Ovary (tissue), 9 donors: Measurements from ENCODE around the gene MAPT. TPM values are rescaled to one million over a fixed set of nuclear protein-coding genes. Genes with fewer than 3 reads are reported as not detected.

Experiments used
- DNase-seq, 5 donors: peaks; one replicate each; pipeline ENCODE4 v3.0.0-alpha.2; 2019 to 2020
- H3K27ac ChIP-seq, 2 donors: fragments of 200-600 bp; one replicate each; pipeline versions ENCODE4 v1.5.1 to v1.8.0; 2019 to 2022
- H3K27me3 ChIP-seq: fragments of 200-600 bp; one replicate; pipeline ENCODE4 v1.8.0; 2022
- H3K36me3 ChIP-seq: fragments of 200-600 bp; sonication (generic); one replicate; pipeline ENCODE4 v1.5.1; 2019
- H3K4me1 ChIP-seq: one replicate; pipeline ENCODE4 v1.8.1; 2013; ENCODE audit warnings: mild to moderate bottlenecking, moderate library complexity; ENCODE audit not compliant: insufficient read depth
- H3K4me3 ChIP-seq: fragments of 200-600 bp; sonication (generic); one replicate; pipeline ENCODE4 v1.5.1; 2017
- H3K9me3 ChIP-seq, 2 donors: fragments of 200-600 bp in 1 of 2; sonication (generic) in 1 of 2; one replicate each; pipeline versions ENCODE4 v1.5.1 to v1.8.1; 2013 to 2019; ENCODE audit warnings: mild to moderate bottlenecking in 1 of 2, moderate library complexity in 1 of 2
- EP300 ChIP-seq: sonication (generic); formaldehyde crosslinking; IDR thresholded peaks from one replicate; pipeline ENCODE4 v1.6.1; 2017; ENCODE audit warnings: antibody characterized with exemption
- POLR2A ChIP-seq: fragments of 450-650 bp; IDR thresholded peaks from one replicate; pipeline ENCODE4 v1.6.1; 2017; ENCODE audit warnings: antibody characterized with exemption, mild to moderate bottlenecking, moderate library complexity
- WGBS, 3 donors: extraction: QIAGEN DNeasy Blood & Tissue Kit in 1 of 3; methylation state at CpG; one replicate each; pipeline versions ENCODE4 v1.1.5 to v1.1.7; 2013 to 2017; 5-methylcytosine and 5-hydroxymethylcytosine counted together
- intact Hi-C, 4 donors: fragments of 100-400 bp; cut with DNase I; formaldehyde crosslinking; loops; one replicate each; pipeline versions ENCODE4 v1.11.0 to v1.15.1; 2022 to 2023
- polyA plus RNA-seq, 2 donors: library from polyadenylated mRNA; stranded (reverse); fragments of 200-250 nt in 1 of 2; fragments of 350-450 nt in 1 of 2; fragmentation: Illumina TruSeq in 1 of 2; extraction: RNeasy Lipid Tissue Mini Kit (QIAGEN cat#74804) in 1 of 2; gene quantifications; one replicate each; pipeline ENCODE4 v1.2.3, GENCODE V29; 2013 to 2014
- total RNA-seq, 7 donors: library from RNA; depleted of rRNA in 2 of 7; stranded (reverse); fragments of >200 nt in 2 of 7; fragmentation: NEBNext Ultra II Directional in 3 of 7; extraction: Animal tissue kit (Norgen Biotek cat#: 25700) in 3 of 7; gene quantifications; one replicate each; pipeline versions ENCODE4 v1.1.0 to v1.2.4, GENCODE V29; 2016 to 2023
- TF ChIP-seq, protein P1 (sequence below), 3 donors: fragments of 450-650 bp in 2 of 3; fragments of 200-600 bp in 1 of 3; IDR thresholded peaks; one replicate each; pipeline versions ENCODE4 v1.5.1 to v1.8.0; 2016 to 2022; ENCODE audit warnings: antibody characterized with exemption in 3 of 3, mild to moderate bottlenecking in 1 of 3
- donor health status: DM: no; HTN: no; CAD: no; lungs with moderate emphysema.
- donor health status: DM: no; HTN: no; CAD: no.
- donor health status: Bipolar disorder and iron deficiency.
- donor health status: DM: yes; HTN: yes; CAD: no.
- donor health status: DM: no; HTN: no; CAD: no.
- donor health status: DM: yes; HTN: yes; CAD: no.

Gene MAPT
- total and polyA plus RNA-seq, 9 donors, result 0.40 to 2.2 (median 1.1) TPM

DNA sequence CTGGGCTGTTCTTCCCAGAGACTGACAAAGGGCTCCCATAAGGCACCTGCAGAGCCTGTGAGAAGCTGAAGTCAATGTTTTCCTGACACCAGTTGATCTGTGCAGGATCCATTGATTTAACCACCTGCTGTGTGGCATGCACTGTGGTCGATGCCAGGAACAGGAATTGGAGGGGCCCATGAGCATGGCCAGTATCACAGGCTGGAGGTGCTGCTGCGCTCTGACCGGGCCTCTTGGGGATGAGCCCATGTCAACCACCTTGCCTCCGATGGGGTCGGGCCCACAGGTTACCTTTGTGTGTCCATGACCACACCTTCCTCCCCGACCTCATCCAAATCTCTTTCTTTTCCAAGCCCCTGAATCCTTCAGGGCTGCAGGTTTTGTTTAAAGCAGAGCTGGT lies 86.5 kb downstream of the MAPT start:
- Histone ChIP-seq H3K4me3 (no peak overlapping the region), H3K9me3 (no peaks in the 10 kb centered on the region), H3K36me3 (no peaks in the 10 kb centered on the region), H3K27me3 (no peaks in the 10 kb centered on the region), H3K27ac (no peak overlapping the region), H3K4me1 (no peaks in the 10 kb centered on the region)
- DNase-seq, result no peak
- intact Hi-C loops, result no loop called here
- 87 to 92% (median 88%) methylated on average over 6 of the region's 6 CpGs for WGBS, 3 donors
- TF ChIP-seq, protein P1, sequence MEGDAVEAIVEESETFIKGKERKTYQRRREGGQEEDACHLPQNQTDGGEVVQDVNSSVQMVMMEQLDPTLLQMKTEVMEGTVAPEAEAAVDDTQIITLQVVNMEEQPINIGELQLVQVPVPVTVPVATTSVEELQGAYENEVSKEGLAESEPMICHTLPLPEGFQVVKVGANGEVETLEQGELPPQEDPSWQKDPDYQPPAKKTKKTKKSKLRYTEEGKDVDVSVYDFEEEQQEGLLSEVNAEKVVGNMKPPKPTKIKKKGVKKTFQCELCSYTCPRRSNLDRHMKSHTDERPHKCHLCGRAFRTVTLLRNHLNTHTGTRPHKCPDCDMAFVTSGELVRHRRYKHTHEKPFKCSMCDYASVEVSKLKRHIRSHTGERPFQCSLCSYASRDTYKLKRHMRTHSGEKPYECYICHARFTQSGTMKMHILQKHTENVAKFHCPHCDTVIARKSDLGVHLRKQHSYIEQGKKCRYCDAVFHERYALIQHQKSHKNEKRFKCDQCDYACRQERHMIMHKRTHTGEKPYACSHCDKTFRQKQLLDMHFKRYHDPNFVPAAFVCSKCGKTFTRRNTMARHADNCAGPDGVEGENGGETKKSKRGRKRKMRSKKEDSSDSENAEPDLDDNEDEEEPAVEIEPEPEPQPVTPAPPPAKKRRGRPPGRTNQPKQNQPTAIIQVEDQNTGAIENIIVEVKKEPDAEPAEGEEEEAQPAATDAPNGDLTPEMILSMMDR (IDR thresholded peaks at IDR 0.05), result no peak
- TF ChIP-seq EP300, result no peak
- TF ChIP-seq POLR2A, result no peak

DNA sequence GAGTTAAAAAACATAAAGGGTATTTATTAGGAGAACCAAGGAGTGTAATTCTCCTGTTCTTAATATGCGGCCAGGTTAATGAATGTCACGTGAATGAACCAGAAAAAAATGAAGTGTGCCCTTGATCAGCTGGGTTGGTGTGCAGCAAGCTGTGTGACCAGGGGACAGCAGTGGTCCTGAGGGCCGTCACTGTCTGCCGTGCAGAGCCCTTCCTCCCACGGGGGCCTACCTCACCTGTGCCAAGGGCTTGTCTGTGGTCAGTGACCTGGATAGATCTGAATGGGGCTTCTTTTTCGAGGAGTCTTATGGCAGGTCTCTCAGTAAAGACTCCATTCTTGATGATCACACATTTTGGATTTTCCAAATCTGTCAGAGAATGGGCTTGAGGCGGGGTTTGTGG lies 87.0 kb downstream of the MAPT start:
- no peak for DNase-seq
- intact Hi-C loops, result no loop called here
- WGBS, 3 donors, result 84 to 87% (median 85%) methylated on average over 7 of the region's 7 CpGs
- Histone ChIP-seq H3K9me3 (no peaks in the 10 kb centered on the region), H3K4me3 (no peak overlapping the region), H3K36me3 (no peaks in the 10 kb centered on the region), H3K27ac (no peak overlapping the region), H3K27me3 (no peaks in the 10 kb centered on the region), H3K4me1 (no peaks in the 10 kb centered on the region)
- TF ChIP-seq, protein P1 (IDR thresholded peaks at IDR 0.05), result no peak
- TF ChIP-seq EP300, result no peak
- TF ChIP-seq POLR2A, result no peak

DNA sequence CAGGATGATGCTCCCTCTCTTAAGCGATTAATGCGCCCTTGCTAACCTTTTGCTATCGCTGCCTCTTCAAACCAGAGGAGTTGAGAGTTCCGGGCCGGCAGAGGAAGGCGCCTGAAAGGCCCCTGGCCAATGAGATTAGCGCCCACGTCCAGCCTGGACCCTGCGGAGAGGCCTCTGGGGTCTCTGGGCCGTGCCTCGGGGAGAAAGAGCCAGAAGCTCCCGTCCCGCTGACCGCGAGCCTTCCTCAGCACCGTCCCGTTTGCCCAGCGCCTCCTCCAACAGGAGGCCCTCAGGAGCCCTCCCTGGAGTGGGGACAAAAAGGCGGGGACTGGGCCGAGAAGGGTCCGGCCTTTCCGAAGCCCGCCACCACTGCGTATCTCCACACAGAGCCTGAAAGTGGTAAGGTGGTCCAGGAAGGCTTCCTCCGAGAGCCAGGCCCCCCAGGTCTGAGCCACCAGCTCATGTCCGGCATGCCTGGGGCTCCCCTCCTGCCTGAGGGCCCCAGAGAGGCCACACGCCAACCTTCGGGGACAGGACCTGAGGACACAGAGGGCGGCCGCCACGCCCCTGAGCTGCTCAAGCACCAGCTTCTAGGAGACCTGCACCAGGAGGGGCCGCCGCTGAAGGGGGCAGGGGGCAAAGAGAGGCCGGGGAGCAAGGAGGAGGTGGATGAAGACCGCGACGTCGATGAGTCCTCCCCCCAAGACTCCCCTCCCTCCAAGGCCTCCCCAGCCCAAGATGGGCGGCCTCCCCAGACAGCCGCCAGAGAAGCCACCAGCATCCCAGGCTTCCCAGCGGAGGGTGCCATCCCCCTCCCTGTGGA lies 88.6 kb downstream of the MAPT start:
- no peak overlapping the region for H3K27ac ChIP-seq
- no peak overlapping the region for H3K4me3 ChIP-seq
- H3K36me3 ChIP-seq, result no peaks in the 10 kb centered on the region
- intact Hi-C loops, result no loop called here
- no peaks in the 10 kb centered on the region for H3K4me1 ChIP-seq
- TF ChIP-seq, protein P1 (IDR thresholded peaks at IDR 0.05), result no peak
- TF ChIP-seq EP300 (no peak), POLR2A (no peak)
- 88 to 90% (median 88%) methylated on average over 41 of the region's 41 CpGs for WGBS, 3 donors
- no peak for DNase-seq
- H3K9me3 ChIP-seq, result no peaks in the 10 kb centered on the region
- H3K27me3 ChIP-seq, result no peaks in the 10 kb centered on the region

DNA sequence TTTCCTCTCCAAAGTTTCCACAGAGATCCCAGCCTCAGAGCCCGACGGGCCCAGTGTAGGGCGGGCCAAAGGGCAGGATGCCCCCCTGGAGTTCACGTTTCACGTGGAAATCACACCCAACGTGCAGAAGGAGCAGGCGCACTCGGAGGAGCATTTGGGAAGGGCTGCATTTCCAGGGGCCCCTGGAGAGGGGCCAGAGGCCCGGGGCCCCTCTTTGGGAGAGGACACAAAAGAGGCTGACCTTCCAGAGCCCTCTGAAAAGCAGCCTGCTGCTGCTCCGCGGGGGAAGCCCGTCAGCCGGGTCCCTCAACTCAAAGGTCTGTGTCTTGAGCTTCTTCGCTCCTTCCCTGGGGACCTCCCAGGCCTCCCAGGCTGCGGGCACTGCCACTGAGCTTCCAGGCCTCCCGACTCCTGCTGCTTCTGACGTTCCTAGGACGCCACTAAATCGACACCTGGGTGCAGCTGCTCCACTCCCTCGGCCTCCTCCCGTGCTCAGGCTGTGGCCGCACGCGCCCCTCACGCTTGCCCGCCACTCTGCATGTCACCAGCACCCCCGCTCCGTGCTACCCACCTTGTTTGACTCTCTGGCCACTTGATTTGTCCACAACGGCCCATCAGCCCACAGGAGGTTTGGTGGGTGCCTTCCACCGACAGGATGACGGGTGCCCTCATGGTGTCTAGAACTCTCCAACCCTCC lies 89.4 kb downstream of the MAPT start:
- 69 to 75% (median 72%) methylated on average over 29 to 31 of the region's 31 CpGs for WGBS, 3 donors
- no peaks in the 10 kb centered on the region for H3K4me1 ChIP-seq
- H3K4me3 ChIP-seq, result no peak overlapping the region
- no peaks in the 10 kb centered on the region for H3K36me3 ChIP-seq
- DNase-seq, result no peak
- no peak for TF ChIP-seq POLR2A
- no peaks in the 10 kb centered on the region for H3K27me3 ChIP-seq
- no peak overlapping the region for H3K27ac ChIP-seq
- H3K9me3 ChIP-seq, result no peaks in the 10 kb centered on the region
- intact Hi-C loops, result no loop called here

DNA sequence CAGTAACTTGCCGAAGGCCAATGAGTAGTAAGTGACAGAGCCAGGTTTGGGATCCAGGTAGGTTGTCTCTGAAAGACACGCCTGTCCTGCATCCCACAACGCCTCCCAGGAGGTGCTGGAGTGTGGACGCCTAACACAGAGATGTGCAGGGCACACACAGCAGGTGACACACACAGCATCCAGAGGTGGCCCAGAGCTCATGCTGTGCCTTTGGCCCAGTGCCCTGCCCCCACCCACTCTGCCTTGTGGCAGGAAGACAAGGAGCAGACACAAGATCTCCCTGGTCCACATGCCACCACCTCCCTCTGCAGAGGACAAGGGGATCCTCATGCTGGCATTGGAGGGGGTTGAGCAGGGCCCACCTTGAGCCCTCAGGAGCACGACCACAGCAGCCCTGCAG lies 90.0 kb downstream of the MAPT start:
- Histone ChIP-seq H3K27ac (no peak overlapping the region), H3K27me3 (no peaks in the 10 kb centered on the region), H3K4me3 (no peak overlapping the region), H3K9me3 (no peaks in the 10 kb centered on the region), H3K4me1 (no peaks in the 10 kb centered on the region), H3K36me3 (no peaks in the 10 kb centered on the region)
- no peak for DNase-seq
- intact Hi-C loops, result no loop called here
- 82 to 93% (median 92%) methylated on average over 5 of the region's 5 CpGs for WGBS, 3 donors
- TF ChIP-seq POLR2A (no peak), EP300 (no peak)
- TF ChIP-seq, protein P1 (IDR thresholded peaks at IDR 0.05), result no peak
